Measurements from ENCODE around the gene DST.
"Not testable (repeated sequence)": the region's sequence is repeated elsewhere in the genome, so short reads cannot be mapped to it uniquely, and the experiment has no call there.

Gene DST

DNA sequence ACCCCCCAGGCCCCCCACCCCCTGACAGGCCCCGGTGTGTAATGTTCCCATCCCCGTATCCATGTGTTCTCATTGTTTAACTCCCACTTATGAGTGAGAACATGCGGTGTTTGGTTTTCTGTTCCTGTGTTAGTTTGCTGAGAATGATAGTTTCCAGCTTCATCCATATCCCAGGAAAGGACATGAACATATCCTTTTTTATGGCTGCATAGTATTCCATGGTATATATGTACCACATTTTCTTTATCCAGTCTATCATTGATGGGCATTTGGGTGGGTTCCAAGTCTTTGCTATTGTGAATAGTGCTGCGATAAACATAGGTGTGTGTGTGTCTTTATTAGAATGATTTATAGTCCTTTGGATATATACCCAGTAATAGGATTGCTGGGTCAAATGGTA is 80.0 kb downstream of the DST start:
- DNase-seq; H3K27ac Mint-ChIP-seq; H3K27me3 Mint-ChIP-seq; H3K4me3 Mint-ChIP-seq; ATAC-seq (replicated peaks); H3K9me3 Mint-ChIP-seq; H3K4me1 Mint-ChIP-seq (ENCODE audit: low read depth in 2 of 2); H3K36me3 Mint-ChIP-seq (ENCODE audit: insufficient read depth): not testable (repeated sequence)

DNA sequence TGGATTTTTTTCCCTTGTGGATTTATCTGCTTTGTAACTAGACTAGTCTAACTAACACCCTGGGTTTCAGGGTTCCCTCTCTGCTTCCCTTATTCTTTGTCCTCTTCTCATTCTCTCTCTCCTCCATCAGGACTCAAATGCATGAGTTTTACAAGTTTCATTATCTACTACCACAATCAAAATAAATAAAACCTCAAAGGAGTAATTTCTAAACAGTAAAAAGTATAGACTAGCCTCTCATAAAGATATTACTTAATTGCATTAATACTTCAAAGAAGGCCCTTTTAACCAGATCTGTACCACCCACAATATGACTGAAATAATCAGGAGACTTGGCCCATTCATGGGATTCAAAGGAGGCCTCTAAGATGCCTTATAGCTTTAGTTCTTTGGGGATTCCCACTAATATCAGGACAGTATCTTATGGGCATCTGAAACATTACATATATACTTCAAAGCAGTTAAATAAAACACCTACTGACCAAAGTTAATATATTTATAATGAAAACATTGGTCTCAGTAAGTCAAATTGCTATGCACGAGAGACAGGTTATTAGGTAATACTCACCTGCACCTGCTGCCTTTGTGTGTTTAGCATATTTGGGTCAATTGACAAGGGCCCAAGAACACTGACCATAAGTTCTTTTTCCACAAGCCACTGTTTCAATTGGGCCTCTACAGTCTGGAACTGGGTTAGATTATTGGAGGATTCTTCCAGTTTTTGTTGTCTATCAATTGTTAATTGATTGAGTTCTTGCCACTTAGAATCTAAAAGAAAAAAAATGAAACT is 85.7 kb downstream of the DST start:
- no peaks in the 10 kb centered on the region for H3K36me3 Mint-ChIP-seq (ENCODE audit: insufficient read depth)
- no peaks in the 10 kb centered on the region for H3K27me3 Mint-ChIP-seq
- H3K27ac Mint-ChIP-seq = no peak overlapping the region

DNA sequence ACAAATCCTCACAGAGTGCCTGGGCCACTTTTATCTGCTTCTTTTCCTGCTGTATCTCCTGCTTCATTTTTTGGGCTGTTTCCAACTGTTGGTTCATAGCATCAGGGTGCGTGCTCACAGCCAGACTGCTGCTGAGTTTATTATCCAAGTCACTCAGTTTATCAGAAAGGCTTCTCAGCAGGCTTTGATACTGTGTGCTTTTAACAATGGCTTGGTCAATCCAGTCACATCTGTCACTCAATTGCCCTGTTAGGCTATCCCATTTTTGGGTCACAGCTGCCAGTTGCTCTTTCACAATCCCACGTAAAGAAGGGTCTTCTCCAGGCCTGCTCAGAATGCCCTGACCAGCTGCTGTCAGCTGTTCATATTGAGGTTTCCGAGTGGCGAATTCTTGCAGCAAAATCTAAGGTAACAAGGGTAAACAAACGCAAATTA is 87.2 kb downstream of the DST start:
- ATAC-seq (replicated peaks) (no peak), DNase-seq (no peak)
- H3K9me3 Mint-ChIP-seq = peaks cover 0 to 2% of the 10 kb centered on the region in 2 donors
- H3K4me3 Mint-ChIP-seq = no peak overlapping the region
- no peak overlapping the region for H3K27ac Mint-ChIP-seq
- H3K4me1 Mint-ChIP-seq (ENCODE audit: low read depth in 2 of 2) = no peaks in the 10 kb centered on the region
- H3K27me3 Mint-ChIP-seq = no peaks in the 10 kb centered on the region
- no peaks in the 10 kb centered on the region for H3K36me3 Mint-ChIP-seq (ENCODE audit: insufficient read depth)

More for the DNA sequence above, 85.7 kb downstream of the DST start:
- ATAC-seq (replicated peaks) (no peak), DNase-seq (no peak)
- H3K4me3 Mint-ChIP-seq = no peak overlapping the region
- no peaks in the 10 kb centered on the region for H3K4me1 Mint-ChIP-seq (ENCODE audit: low read depth in 2 of 2)
- H3K9me3 Mint-ChIP-seq = peaks cover 0 to 2% of the 10 kb centered on the region in 2 donors

DNA sequence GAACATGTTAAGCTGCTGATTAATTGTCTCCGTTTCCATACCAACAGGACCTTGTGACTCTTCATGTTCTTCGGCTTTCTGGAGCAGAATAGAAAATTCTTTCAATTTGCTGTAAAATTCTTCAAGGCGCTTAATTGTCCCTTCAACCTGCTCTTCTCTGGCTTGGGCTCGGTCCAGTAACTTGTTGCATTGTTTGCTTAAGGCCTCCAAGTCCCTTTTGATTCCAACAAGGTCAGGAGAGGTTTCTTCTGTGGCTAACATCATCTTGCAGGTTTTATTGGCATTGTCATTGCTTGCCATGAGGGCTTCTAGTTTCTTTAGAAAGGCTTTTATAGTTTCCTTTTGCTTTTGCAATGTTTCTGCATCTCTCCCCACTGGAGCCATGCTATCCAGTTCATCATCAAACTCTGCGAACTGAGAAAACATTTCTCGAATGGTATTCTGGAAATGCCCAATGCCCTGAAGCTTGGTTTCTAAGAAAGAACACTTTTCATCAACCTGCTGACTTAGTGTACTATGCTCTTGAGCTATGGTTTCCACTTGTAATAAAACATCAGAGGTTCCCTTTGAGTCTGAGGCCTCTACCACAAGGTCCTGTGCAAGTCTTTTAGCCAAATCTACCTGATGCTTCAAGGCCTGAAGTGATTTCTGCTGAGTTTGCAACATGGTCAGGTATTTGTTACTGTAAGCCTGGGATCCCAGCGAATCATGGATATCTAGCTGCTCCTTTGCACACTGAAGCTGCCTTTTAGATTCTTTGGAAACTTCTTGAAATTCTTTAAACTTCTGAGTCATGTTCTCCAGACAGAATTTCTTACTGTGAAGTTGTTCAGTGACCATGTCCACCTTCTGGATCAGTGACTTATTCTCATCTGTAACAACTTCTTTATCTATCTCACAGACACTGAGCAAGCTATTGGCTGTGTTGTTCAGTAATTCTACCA is 90.2 kb downstream of the DST start:
- H3K27ac Mint-ChIP-seq = no peak overlapping the region
- H3K27me3 Mint-ChIP-seq = no peaks in the 10 kb centered on the region
- no peaks in the 10 kb centered on the region for H3K4me1 Mint-ChIP-seq (ENCODE audit: low read depth in 2 of 2)
- H3K4me3 Mint-ChIP-seq = no peak overlapping the region
- ATAC-seq (replicated peaks) (no peak), DNase-seq (no peak)
- H3K9me3 Mint-ChIP-seq = peaks cover 0 to 2% of the 10 kb centered on the region in 2 donors
- H3K36me3 Mint-ChIP-seq (ENCODE audit: insufficient read depth) = no peaks in the 10 kb centered on the region

DNA sequence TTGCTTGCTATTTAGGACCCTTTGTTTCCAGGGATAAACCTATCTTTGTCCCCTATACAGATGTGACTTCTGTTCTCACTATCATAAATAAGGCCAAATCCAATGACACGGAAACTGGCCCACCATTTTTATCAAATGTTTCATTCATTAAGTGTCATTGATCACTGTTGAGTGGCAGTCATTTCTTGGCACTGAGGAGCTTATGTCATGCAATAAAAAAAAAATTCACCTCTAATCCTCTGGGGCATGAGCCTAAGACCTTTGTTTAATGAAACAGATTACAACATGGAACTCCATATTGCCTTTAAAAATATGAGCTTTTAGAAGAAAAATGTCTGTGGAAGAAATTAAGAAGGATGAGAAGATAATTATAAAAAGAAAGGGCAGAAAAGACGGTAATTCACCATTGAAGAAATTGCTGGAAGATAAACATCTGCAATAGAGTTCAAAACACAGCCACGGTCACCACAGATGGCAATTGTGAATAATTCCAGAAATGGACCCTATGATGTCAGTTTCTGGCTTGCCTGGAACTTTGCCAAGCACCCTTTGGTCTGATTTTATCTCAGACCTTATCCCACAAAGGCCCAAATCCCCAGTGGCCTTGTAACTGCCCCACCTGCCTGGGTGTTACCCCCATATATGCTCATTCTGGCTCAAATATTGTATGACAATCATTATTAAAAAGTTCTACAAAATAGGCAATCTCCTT is 91.1 kb downstream of the DST start:
- ATAC-seq (replicated peaks) = no peak
- DNase-seq = no peak
- Mint-ChIP-seq H3K27me3 (no peaks in the 10 kb centered on the region), H3K36me3 (ENCODE audit: insufficient read depth) (no peaks in the 10 kb centered on the region), H3K4me3 (no peak overlapping the region), H3K9me3 (no peaks in the 10 kb centered on the region), H3K4me1 (ENCODE audit: low read depth in 2 of 2) (no peaks in the 10 kb centered on the region), H3K27ac (no peak overlapping the region)

DNA sequence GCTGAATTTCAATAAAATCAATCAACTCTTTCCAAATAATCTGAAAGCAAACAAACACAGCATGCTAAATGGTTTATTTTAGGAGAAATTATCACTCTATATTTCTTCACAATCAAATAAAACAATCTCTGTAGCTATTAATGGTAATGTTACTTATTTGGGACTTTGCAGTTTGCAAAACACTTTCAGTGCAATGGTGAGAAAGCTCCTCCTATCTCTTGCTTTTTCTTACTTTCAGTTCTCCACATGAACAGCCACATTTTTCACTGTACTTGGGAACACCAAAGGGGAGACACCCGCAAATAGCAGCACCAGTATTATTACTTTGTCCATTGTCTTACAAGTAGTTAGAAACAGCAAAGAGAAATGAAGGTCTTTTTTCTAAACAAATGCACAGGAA is 92.4 kb downstream of the DST start:
- DNase-seq (no peak), ATAC-seq (replicated peaks) (no peak)
- no peak overlapping the region for H3K27ac Mint-ChIP-seq
- no peaks in the 10 kb centered on the region for H3K27me3 Mint-ChIP-seq
- H3K9me3 Mint-ChIP-seq = no peaks in the 10 kb centered on the region
- H3K36me3 Mint-ChIP-seq (ENCODE audit: insufficient read depth) = no peaks in the 10 kb centered on the region
- H3K4me3 Mint-ChIP-seq = no peak overlapping the region
- H3K4me1 Mint-ChIP-seq (ENCODE audit: low read depth in 2 of 2) = no peaks in the 10 kb centered on the region

DNA sequence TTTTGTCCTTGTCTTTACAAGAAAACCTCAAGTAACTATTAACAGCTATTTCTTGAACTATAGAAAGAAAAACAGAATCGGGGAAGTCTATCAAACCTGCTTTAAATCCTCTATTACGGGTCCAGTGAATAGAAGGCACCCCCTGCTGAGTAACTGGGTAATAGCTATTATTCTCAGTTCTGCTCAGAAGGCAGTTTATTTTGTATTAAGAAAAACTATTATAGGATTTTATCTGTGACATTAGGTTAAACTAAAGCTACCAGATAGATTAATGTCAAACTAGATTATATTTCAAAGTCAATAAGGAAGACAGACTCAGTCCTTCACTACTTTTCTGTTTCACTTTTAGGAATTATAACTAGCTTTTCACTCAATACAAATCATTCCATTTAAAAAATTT is 93.7 kb downstream of the DST start:
- no peak for DNase-seq
- no peak for ATAC-seq (replicated peaks)
- Mint-ChIP-seq H3K27ac (no peak overlapping the region), H3K27me3 (no peaks in the 10 kb centered on the region), H3K9me3 (no peaks in the 10 kb centered on the region), H3K4me1 (ENCODE audit: low read depth in 2 of 2) (no peaks in the 10 kb centered on the region), H3K4me3 (no peak overlapping the region), H3K36me3 (ENCODE audit: insufficient read depth) (no peaks in the 10 kb centered on the region)

DNA sequence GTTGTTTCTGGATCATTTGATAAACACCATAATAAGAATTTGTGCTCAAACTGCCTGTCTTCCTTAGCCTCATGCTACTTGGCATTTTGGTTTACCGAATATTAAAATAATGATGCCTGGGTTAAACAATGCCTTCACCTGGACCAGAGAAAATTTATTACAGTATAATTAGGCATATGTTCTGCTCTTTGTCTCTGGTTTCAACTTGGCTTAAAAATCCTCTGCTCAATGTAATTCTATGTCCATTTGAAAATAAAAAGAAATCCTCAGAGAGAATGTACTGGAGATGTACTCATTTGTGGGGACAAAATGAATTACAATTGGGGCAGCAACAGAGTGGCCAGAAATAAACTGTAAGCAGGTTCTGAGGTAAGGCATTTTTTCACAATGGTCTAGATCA is 95.0 kb downstream of the DST start:
- no peak overlapping the region for H3K4me3 Mint-ChIP-seq
- no peak overlapping the region for H3K27ac Mint-ChIP-seq
- H3K27me3 Mint-ChIP-seq = no peaks in the 10 kb centered on the region

DNA sequence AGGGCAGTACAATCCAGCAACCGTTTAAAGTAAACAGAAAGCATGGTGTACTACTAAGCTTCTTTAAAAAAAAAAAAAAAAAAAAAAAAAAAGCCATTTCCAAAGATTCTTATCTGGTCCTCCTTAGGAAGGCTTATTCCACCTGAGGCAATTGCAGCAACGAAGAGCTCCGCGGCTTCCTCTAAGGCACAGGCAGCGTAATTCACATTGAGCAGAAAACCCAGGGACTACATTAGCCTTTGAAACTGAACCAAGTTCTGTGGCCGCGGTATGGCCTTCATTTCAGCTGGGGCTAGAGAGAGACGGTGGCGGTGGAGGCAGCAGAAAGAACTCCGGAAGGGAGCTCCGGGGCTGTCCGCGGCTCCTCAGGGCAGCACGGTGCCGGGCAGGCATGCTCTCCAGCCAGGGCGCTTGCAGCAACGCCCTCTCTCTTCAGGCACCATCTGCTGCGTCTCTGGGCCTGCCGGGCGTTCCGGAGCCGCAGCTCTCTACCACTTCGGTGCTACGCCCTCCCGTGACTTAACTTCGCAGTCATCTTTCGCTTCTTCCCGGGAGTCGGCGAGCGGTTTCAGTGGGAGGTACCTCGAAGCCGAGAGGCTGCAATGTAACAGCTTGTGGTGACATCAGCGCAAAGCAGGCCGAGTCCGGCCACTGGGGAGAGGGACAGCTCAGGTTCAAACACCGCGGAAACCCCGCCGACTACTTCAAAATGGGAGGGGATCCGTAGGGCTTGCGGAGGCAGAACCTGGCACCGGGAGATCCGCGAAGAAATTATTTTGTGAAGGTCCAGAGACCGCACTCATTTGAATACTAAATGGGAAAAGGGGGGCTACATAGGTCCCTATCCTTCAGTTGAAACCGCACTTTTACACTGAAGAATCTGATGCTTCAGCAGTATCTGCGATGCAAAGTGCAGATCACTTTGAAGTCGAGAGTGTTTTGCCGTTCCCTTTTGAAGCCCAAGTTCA is 100.0 kb downstream of the DST start:
- Mint-ChIP-seq H3K27ac (no peak overlapping the region), H3K27me3 (no peaks in the 10 kb centered on the region), H3K4me1 (ENCODE audit: low read depth in 2 of 2) (no peaks in the 10 kb centered on the region), H3K36me3 (ENCODE audit: insufficient read depth) (no peaks in the 10 kb centered on the region), H3K4me3 (no peak overlapping the region), H3K9me3 (no peaks in the 10 kb centered on the region)
- ATAC-seq (replicated peaks) = peak; percentile 87
- DNase-seq = peak; percentile 5 to 14 (median 10)

More for the DNA sequence above, 95.0 kb downstream of the DST start:
- H3K9me3 Mint-ChIP-seq = no peaks in the 10 kb centered on the region
- DNase-seq (no peak), ATAC-seq (replicated peaks) (no peak)
- no peaks in the 10 kb centered on the region for H3K36me3 Mint-ChIP-seq (ENCODE audit: insufficient read depth)
- no peaks in the 10 kb centered on the region for H3K4me1 Mint-ChIP-seq (ENCODE audit: low read depth in 2 of 2)

DNA sequence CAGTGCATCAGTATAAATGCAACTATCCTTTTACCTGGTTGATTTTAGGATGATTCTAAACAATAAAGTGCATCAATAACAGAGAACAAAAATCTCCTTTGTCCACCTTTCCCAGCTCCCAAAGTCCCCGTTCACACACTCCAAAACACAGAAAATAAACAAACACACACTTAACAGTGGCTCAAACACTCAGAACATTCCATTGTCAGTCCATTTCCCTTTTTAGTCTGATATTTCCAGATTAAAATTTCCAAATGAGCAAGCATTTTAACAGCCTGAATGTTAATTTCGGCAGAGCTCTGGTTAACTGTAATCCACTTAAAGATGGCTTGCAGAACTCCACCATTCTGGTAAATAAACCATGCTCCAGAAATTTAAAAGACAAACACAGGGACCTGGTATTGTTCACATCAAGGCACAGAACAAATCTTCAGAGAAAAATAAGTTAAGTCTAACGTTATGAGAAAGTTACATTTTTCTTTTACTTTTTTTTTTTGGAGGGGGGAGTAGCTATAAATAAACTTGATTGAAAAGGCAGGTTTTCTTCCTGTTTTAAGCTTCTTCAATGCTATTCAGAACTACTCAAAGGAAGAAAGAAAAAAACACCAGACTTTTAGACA is 100.8 kb downstream of the DST start:
- DNase-seq = no peak
- Mint-ChIP-seq H3K27ac (no peak overlapping the region), H3K4me3 (no peak overlapping the region), H3K27me3 (no peaks in the 10 kb centered on the region), H3K4me1 (ENCODE audit: low read depth in 2 of 2) (no peaks in the 10 kb centered on the region), H3K36me3 (ENCODE audit: insufficient read depth) (no peaks in the 10 kb centered on the region), H3K9me3 (no peaks in the 10 kb centered on the region)
- ATAC-seq (replicated peaks) = no peak

DNA sequence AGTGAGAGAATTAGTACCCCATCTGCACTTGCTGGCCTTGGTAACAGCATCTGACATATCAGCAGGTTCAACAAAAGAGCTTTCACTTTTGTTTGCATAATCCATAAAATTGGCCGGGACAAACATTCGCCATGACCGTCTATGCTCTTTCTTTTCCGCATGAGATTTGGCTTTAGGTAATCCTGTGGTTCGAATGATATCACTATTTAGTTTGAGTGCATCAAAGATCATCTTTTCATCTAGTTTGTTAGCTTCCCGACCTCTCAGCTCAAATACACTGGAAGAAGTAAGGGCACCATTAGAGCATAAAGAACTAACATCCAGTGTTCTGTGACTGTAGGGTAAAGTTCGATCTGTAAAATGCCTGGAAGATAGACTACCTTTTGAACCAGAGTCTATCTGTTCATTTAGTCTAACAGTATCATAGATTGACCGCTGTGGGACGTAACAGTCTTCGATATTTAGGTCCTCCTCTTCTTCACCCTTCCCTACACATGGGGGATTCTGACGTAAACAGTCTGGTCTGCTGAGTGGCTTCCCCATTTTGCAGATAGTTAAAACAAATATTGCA is 101.6 kb downstream of the DST start:
- Mint-ChIP-seq H3K4me3 (no peak overlapping the region), H3K4me1 (ENCODE audit: low read depth in 2 of 2) (no peaks in the 10 kb centered on the region), H3K36me3 (ENCODE audit: insufficient read depth) (no peaks in the 10 kb centered on the region), H3K9me3 (no peaks in the 10 kb centered on the region), H3K27ac (no peak overlapping the region), H3K27me3 (no peaks in the 10 kb centered on the region)
- no peak for ATAC-seq (replicated peaks)
- DNase-seq = no peak

Measured in effector memory CD8-positive, alpha-beta T cell (primary cell).